K562 (cell line): Measurements from ENCODE around the gene ANKEF1. TPM values are rescaled to one million over a fixed set of nuclear protein-coding genes. Genes with fewer than 3 reads are reported as not detected.

Source experiments
- CREBBP ChIP-seq: IDR thresholded peaks from one replicate; pipeline ENCODE4 v1.6.1; 2012; ENCODE audit warnings: low read depth, mild to moderate bottlenecking, control low read depth, inconsistent platforms, low read length
- EHMT2 ChIP-seq: fragments of 450-650 bp; IDR thresholded peaks from 2 replicates; pipeline ENCODE4 v1.6.1; 2018; ENCODE audit warnings: antibody characterized with exemption
- ERF ChIP-seq: fragments of 450-650 bp; formaldehyde crosslinking; IDR thresholded peaks from 2 replicates; pipeline ENCODE4 v1.4.0; 2020; ENCODE audit warnings: mild to moderate bottlenecking, mixed read lengths
- LCOR ChIP-seq: sonication (generic); formaldehyde crosslinking; IDR thresholded peaks from 2 replicates; pipeline ENCODE4 v1.8.0; 2022; ENCODE audit warnings: mild to moderate bottlenecking, missing genetic modification reagents
- POLR3G ChIP-seq: IDR thresholded peaks from 2 replicates; pipeline ENCODE4 v1.6.1; 2011; ENCODE audit not compliant: insufficient read length, insufficient replicate concordance; ENCODE audit errors: extremely low read depth
- TCFL5 ChIP-seq: fragments of 250-450 bp; sonication (Bioruptor Pico); conservative IDR thresholded peaks from 2 replicates; pipeline ENCODE4 v1.6.1; 2021; ENCODE audit warnings: mild to moderate bottlenecking, moderate library complexity, matching md5 sums
- ZNF695 ChIP-seq: fragments of 450-650 bp; formaldehyde crosslinking; IDR thresholded peaks from 2 replicates; pipeline ENCODE4 v1.4.0; 2020; ENCODE audit warnings: mild to moderate bottlenecking, moderate library complexity
- polyA plus RNA-seq, 8 experiments: library from polyadenylated mRNA; depleted of rRNA in 4 of 8; stranded (reverse) in 5 of 8; unstranded in 3 of 8; fragments of >200 nt; fragmentation: Nextera tagmentation in 2 of 8; fragmentation: Illumina TruSeq in 1 of 8; extraction: Ambion mirVana in 2 of 8; extraction: Trizol in 1 of 8; gene quantifications; 2 replicates each; pipeline versions ENCODE4 v1.2.1 to v1.2.3, GENCODE V29; 2011 to 2014; ENCODE audit warnings: inconsistent platforms in 1 of 8, missing spikeins in 1 of 8
- total RNA-seq, 7 experiments: library from RNA; depleted of rRNA in 6 of 7; stranded (reverse); fragments of >200 nt in 6 of 7; fragmentation: Illumina TruSeq in 2 of 7; extraction: Trizol in 2 of 7; gene quantifications; 2 replicates each; pipeline versions ENCODE4 v1.2.1 to v1.2.3, GENCODE V29; 2011 to 2021; ENCODE audit warnings: low replicate concordance in 1 of 7
- TF ChIP-seq, protein P1 (sequence below): fragments of 250-450 bp; sonication (Bioruptor Pico); IDR thresholded peaks from 2 replicates; pipeline ENCODE4 v1.5.0; 2021
- TF ChIP-seq, protein P2 (sequence below): sonication (generic); formaldehyde crosslinking; IDR thresholded peaks from 2 replicates; pipeline ENCODE4 v1.8.1; 2022; ENCODE audit warnings: missing genetic modification reagents
- TF ChIP-seq, protein P3 (sequence below): fragments of 450-650 bp; formaldehyde crosslinking; IDR thresholded peaks from 2 replicates; pipeline ENCODE4 v1.4.0; 2022; ENCODE audit warnings: missing genetic modification characterization
- TF ChIP-seq, protein P4 (sequence below): sonication (generic); formaldehyde crosslinking; IDR thresholded peaks from 2 replicates; pipeline ENCODE4 v1.9.0; 2022; ENCODE audit warnings: mild to moderate bottlenecking, missing genetic modification reagents

ANKEF1 gene
- total and polyA plus RNA-seq, 9 of the 15 experiments (the other 6 are each of a cell fraction or from before 2014, with no cell fraction given): 0.35 to 2.1 (median 1.7) TPM

DNA sequence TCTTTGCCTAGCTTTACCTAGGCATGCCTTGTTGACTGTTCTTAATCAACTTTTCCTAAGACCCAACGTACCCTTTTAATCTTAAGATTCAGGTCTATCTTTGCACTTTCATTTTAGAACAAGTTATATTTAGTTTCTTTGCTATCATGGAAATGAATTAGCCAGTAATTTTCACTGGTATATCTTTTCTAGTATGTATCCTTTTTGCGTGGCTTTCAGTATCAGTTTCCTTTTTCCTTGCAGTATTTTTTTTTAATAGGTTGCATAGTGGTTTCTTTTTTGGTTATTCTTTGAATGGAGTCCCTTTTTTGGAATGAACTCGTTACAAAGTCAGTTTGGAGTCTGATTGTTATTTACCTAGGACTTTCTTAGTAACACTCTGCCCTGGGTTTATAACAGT lies 7.3 kb downstream of the ANKEF1 start (continued):
- TF ChIP-seq, protein P1, sequence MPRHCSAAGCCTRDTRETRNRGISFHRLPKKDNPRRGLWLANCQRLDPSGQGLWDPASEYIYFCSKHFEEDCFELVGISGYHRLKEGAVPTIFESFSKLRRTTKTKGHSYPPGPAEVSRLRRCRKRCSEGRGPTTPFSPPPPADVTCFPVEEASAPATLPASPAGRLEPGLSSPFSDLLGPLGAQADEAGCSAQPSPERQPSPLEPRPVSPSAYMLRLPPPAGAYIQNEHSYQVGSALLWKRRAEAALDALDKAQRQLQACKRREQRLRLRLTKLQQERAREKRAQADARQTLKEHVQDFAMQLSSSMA (CRISPR knock-in tag): no peak
- TF ChIP-seq ZNF695 (CRISPR knock-in tag) (no peak), CREBBP (no peak), TCFL5 (CRISPR knock-in tag) (no peak), ERF (no peak), POLR3G (no peak), LCOR (CRISPR knock-in tag) (no peak), EHMT2 (no peak)
- TF ChIP-seq, protein P2, sequence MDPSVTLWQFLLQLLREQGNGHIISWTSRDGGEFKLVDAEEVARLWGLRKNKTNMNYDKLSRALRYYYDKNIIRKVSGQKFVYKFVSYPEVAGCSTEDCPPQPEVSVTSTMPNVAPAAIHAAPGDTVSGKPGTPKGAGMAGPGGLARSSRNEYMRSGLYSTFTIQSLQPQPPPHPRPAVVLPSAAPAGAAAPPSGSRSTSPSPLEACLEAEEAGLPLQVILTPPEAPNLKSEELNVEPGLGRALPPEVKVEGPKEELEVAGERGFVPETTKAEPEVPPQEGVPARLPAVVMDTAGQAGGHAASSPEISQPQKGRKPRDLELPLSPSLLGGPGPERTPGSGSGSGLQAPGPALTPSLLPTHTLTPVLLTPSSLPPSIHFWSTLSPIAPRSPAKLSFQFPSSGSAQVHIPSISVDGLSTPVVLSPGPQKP: no peak
- TF ChIP-seq, protein P3, sequence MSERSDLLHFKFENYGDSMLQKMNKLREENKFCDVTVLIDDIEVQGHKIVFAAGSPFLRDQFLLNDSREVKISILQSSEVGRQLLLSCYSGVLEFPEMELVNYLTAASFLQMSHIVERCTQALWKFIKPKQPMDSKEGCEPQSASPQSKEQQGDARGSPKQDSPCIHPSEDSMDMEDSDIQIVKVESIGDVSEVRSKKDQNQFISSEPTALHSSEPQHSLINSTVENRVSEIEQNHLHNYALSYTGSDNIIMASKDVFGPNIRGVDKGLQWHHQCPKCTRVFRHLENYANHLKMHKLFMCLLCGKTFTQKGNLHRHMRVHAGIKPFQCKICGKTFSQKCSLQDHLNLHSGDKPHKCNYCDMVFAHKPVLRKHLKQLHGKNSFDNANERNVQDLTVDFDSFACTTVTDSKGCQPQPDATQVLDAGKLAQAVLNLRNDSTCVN (CRISPR knock-in tag): no peak
- TF ChIP-seq, protein P4, sequence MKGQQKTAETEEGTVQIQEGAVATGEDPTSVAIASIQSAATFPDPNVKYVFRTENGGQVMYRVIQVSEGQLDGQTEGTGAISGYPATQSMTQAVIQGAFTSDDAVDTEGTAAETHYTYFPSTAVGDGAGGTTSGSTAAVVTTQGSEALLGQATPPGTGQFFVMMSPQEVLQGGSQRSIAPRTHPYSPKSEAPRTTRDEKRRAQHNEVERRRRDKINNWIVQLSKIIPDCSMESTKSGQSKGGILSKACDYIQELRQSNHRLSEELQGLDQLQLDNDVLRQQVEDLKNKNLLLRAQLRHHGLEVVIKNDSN (CRISPR knock-in tag): no peak
- TF ChIP-seq, all 486 proteins: peak for 0
